Activated CD8-positive, alpha-beta memory T cell treated with anti-CD3 and anti-CD28 coated beads, Interleukin-2, amount 50 U/mL, for 1 hour (primary cell): Measurements from ENCODE around the gene ATP1A1.

ENCODE experiments used
- DNase-seq: peaks from one replicate; pipeline ENCODE4 v3.0.0-alpha.2; 2020; ENCODE audit errors: extremely low read depth

Gene ATP1A1

GRCh38 chr1:116436611-116436970 lies 63.5 kb downstream of the ATP1A1 start:
- no peak for DNase-seq

GRCh38 chr1:116439701-116440100 lies 66.7 kb downstream of the ATP1A1 start:
- no peak for DNase-seq

GRCh38 chr1:116440731-116441130 lies 67.7 kb downstream of the ATP1A1 start:
- DNase-seq, result no peak

- DNase-seq, result no peak
These were observed 72.5 kb downstream of the ATP1A1 start for GRCh38 chr1:116445534-116445933.

- no peak for DNase-seq
These were observed 73.6 kb downstream of the ATP1A1 start for GRCh38 chr1:116446686-116447085.

GRCh38 chr1:116448785-116449385 lies 75.8 kb downstream of the ATP1A1 start:
- DNase-seq, result no peak

GRCh38 chr1:116449578-116449977 lies 76.5 kb downstream of the ATP1A1 start:
- no peak for DNase-seq

- no peak for DNase-seq
These were observed 78.7 kb downstream of the ATP1A1 start for GRCh38 chr1:116451702-116452101.

GRCh38 chr1:116453481-116453880 lies 80.4 kb downstream of the ATP1A1 start:
- no peak for DNase-seq

- DNase-seq, result no peak
These were observed 80.9 kb downstream of the ATP1A1 start for GRCh38 chr1:116453906-116454305.
